Measurements from ENCODE around the gene TPPP.

GRCh38 chr5:618450-618849 is 74.7 kb downstream of the TPPP start:
- TF ChIP-seq JUNB (IDR thresholded peaks at IDR 0.05; ENCODE audit: unreplicated experiment): no peak
- TF ChIP-seq POLR2AphosphoS5 (IDR thresholded peaks at IDR 0.05; ENCODE audit: low read depth): no peak
- TF ChIP-seq, protein P1, sequence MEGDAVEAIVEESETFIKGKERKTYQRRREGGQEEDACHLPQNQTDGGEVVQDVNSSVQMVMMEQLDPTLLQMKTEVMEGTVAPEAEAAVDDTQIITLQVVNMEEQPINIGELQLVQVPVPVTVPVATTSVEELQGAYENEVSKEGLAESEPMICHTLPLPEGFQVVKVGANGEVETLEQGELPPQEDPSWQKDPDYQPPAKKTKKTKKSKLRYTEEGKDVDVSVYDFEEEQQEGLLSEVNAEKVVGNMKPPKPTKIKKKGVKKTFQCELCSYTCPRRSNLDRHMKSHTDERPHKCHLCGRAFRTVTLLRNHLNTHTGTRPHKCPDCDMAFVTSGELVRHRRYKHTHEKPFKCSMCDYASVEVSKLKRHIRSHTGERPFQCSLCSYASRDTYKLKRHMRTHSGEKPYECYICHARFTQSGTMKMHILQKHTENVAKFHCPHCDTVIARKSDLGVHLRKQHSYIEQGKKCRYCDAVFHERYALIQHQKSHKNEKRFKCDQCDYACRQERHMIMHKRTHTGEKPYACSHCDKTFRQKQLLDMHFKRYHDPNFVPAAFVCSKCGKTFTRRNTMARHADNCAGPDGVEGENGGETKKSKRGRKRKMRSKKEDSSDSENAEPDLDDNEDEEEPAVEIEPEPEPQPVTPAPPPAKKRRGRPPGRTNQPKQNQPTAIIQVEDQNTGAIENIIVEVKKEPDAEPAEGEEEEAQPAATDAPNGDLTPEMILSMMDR (conservative IDR thresholded peaks at IDR 0.05; ENCODE audit: low read depth in 2 of 2): no peak
- TF ChIP-seq EZH2 (IDR thresholded peaks at IDR 0.05; ENCODE audit: low read depth, unreplicated experiment): no peak
- TF ChIP-seq, protein P2, sequence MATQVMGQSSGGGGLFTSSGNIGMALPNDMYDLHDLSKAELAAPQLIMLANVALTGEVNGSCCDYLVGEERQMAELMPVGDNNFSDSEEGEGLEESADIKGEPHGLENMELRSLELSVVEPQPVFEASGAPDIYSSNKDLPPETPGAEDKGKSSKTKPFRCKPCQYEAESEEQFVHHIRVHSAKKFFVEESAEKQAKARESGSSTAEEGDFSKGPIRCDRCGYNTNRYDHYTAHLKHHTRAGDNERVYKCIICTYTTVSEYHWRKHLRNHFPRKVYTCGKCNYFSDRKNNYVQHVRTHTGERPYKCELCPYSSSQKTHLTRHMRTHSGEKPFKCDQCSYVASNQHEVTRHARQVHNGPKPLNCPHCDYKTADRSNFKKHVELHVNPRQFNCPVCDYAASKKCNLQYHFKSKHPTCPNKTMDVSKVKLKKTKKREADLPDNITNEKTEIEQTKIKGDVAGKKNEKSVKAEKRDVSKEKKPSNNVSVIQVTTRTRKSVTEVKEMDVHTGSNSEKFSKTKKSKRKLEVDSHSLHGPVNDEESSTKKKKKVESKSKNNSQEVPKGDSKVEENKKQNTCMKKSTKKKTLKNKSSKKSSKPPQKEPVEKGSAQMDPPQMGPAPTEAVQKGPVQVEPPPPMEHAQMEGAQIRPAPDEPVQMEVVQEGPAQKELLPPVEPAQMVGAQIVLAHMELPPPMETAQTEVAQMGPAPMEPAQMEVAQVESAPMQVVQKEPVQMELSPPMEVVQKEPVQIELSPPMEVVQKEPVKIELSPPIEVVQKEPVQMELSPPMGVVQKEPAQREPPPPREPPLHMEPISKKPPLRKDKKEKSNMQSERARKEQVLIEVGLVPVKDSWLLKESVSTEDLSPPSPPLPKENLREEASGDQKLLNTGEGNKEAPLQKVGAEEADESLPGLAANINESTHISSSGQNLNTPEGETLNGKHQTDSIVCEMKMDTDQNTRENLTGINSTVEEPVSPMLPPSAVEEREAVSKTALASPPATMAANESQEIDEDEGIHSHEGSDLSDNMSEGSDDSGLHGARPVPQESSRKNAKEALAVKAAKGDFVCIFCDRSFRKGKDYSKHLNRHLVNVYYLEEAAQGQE (IDR thresholded peaks at IDR 0.05; ENCODE audit: unreplicated experiment): no peak
- no peak for TF ChIP-seq STAT1 (IDR thresholded peaks at IDR 0.05; ENCODE audit: unreplicated experiment)
- TF ChIP-seq ZNF331 (CRISPR knock-in tag; IDR thresholded peaks at IDR 0.05; ENCODE audit: low read depth): no peak
- TF ChIP-seq ZNF114 (CRISPR knock-in tag; IDR thresholded peaks at IDR 0.05): no peak
- TF ChIP-seq CREB1 (CRISPR knock-in tag; IDR thresholded peaks at IDR 0.05; ENCODE audit: low read depth): no peak
- TF ChIP-seq EZH2phosphoT487 (IDR thresholded peaks at IDR 0.05; ENCODE audit: unreplicated experiment): no peak

Data from GM23338 (cell line).